ENCODE data around the gene GRPEL1.
A peak's percentile ranks its signal among the peaks of the same experiment; 100 is the strongest.

GRPEL1 gene

GRCh38 chr4:7051905-7052304, 16.0 kb downstream of the GRPEL1 start:
- CTCF ChIA-PET: no interaction called here
- POLR2A ChIA-PET (ENCODE audit: low non-redundant PET): no interaction called here
- H3K27ac ChIP-seq: 0 out of 2 replicates have a peak overlapping the region, but pooled peaks have one; percentile 34
- no peak for DNase-seq (ENCODE audit: low spot score)
- TF ChIP-seq CTCF (conservative IDR thresholded peaks at IDR 0.05; ENCODE audit: low read depth): no peak

GRCh38 chr4:7051144-7051495, 16.7 kb downstream of the GRPEL1 start:
- DNase-seq (ENCODE audit: low spot score): no peak
- TF ChIP-seq CTCF (conservative IDR thresholded peaks at IDR 0.05; ENCODE audit: low read depth): no peak
- POLR2A ChIA-PET (ENCODE audit: low non-redundant PET): no interaction called here
- CTCF ChIA-PET: interaction anchor here (0.6 kb wide), 1 partner anchor 20 kb away, joined by 3 read pairs; no protein-coding TSS in a partner anchor
- no peak overlapping the region for H3K27ac ChIP-seq

GRCh38 chr4:7050481-7051143, 17.3 kb downstream of the GRPEL1 start:
- ChIA-PET CTCF (interaction anchor here (0.6 kb wide), 1 partner anchor 20 kb away, joined by 3 read pairs; no protein-coding TSS in a partner anchor), POLR2A (ENCODE audit: low non-redundant PET) (no interaction called here)
- DNase-seq (ENCODE audit: low spot score): no peak
- no peak for TF ChIP-seq CTCF (conservative IDR thresholded peaks at IDR 0.05; ENCODE audit: low read depth)
- H3K27ac ChIP-seq: no peak overlapping the region

GRCh38 chr4:7049739-7050138, 18.1 kb downstream of the GRPEL1 start:
- CTCF ChIA-PET: no interaction called here
- H3K27ac ChIP-seq: peak overlapping the region; percentile 6; the same call in 1 of the 2 replicates
- no peak for DNase-seq (ENCODE audit: low spot score)
- POLR2A ChIA-PET (ENCODE audit: low non-redundant PET): no interaction called here
- no peak for TF ChIP-seq CTCF (conservative IDR thresholded peaks at IDR 0.05; ENCODE audit: low read depth)

- CTCF ChIA-PET: no interaction called here
- POLR2A ChIA-PET (ENCODE audit: low non-redundant PET): no interaction called here
- H3K27ac ChIP-seq: peak overlapping the region; percentile 6; the same call in 1 of the 2 replicates
- no peak for TF ChIP-seq CTCF (conservative IDR thresholded peaks at IDR 0.05; ENCODE audit: low read depth)
- no peak for DNase-seq (ENCODE audit: low spot score)
These were observed 18.6 kb downstream of the GRPEL1 start for GRCh38 chr4:7049295-7049694.

GRCh38 chr4:7048642-7049041, 19.2 kb downstream of the GRPEL1 start:
- DNase-seq (ENCODE audit: low spot score): no peak
- CTCF ChIA-PET: no interaction called here
- no peak for TF ChIP-seq CTCF (conservative IDR thresholded peaks at IDR 0.05; ENCODE audit: low read depth)

More at GRCh38 chr4:7048642-7049041, 19.2 kb downstream of the GRPEL1 start:
- no peak overlapping the region for H3K27ac ChIP-seq
- POLR2A ChIA-PET (ENCODE audit: low non-redundant PET): no interaction called here

Measured in RWPE1 (cell line).